ENCODE measurements around the gene EHD4.
A peak's percentile ranks its signal among the peaks of the same experiment; 100 is the strongest.

The EHD4 gene

DNA sequence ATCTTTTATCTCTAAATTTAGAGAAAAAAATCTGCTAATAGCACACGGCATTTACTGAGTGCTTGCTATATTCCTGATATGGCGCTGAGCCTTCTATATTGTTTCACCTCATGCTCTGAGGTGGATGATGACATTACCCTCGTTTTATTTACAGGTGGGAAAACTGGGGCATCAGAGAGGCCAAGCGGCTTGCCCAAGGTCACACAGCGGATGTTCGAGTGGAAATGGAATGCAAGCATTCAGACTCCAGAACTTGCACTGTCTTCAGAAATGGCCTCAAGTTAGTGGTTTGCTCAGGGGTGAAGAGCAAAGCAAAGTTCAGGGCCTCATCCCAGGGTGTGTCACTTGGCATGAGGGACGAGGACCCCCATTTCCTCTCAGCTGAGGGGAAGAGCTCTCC is 17.3 kb downstream of the EHD4 start:
- DNase-seq: no peak

DNA sequence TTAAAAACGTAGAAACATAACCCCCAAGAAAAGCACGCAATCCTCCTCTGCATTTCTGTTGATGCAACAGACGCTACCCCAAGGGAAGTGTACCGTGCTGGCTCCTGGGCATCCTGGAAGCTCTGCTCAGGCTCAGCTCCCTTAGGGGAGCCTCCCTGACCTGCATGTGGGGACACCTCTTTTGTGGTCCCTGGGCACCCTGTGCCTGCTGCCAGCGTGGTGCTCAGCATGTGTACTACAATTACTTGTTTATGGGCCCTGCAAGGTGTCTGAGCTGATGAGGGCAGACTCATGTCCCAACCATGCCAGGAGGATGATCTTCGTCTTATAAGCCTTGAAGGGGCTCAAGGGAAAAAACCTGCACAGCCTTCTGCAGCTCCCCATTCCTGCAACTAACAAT is 18.3 kb downstream of the EHD4 start:
- DNase-seq: no peak

GRCh38 chr15:41952013-41952563 is 20.3 kb downstream of the EHD4 start:
- no peak for DNase-seq

DNA sequence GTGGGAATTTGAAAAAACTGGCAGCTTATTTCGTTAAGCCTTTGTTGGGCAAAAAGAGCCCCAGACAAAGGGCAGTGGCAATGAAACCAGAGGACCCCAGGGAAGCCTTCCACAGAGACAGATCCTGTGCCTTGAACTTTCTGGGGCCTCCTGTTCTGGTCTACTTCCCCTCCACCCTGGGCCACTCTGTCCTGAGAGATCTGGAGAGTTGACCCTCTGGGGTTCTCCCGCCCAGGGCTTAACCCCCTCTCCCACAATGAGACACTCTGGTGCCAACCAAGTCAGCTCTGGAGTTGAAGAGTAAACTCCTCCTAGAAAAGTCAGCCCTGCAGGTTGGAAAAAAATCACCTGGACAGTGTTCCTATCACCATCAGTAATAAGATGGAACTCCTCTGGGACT is 20.8 kb downstream of the EHD4 start:
- no peak for DNase-seq

GRCh38 chr15:41950489-41950888 is 21.9 kb downstream of the EHD4 start:
- DNase-seq: no peak

DNA sequence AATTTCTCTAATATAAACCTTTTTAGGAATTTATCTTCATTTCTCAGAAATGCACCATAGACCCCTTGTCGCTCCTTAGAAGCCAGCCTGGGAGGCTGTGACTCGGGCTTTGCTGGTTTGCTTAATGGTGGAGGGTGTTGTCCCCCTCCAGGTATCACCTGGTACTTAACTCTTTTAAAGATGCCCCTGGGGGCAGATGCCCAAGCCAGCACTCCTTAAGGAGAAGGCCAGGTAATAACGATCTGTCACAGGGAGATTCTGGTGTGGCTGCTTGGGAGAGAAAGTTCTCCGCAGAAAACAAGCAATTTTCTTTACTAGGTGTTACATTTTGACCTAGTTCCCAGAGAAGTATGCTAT is 22.3 kb downstream of the EHD4 start:
- no peak for DNase-seq

DNA sequence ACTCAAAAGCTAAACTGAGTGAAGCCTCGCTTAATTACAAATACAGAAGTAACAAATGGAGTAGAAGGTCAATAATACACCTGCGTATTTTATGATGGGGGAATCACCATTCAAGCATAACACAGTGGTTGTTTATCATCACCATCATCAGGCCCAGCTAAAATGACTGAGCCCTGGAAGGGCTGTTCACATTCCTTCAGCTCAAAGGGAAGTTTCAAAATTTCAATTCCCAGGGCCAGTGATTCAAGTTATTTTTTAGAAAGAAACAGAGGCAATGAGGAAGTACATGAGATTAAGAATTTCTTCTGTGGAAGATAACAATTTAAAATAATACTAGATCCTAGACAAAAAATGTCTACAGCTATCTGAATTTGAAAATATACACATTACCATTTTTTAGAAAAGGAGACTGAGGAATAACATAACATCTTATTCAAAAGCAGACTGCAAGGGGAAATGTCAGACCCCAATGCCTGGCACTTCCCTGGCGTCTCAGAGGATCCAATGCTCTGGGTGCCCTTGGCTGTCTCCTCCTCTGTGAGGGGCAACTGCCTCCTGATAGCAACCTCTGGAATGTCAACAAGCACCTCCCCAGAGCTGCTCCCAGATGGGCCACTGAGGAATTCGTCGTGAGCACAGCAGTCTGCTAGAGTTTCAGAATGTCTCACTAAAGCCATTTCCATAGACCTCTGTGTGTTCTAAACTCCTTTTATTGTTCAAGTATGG is 22.8 kb downstream of the EHD4 start:
- DNase-seq: no peak

- no peak for DNase-seq
Measured at GRCh38 chr15:41948490-41948889, 23.9 kb downstream of the EHD4 start.

- no peak for DNase-seq
Measured at GRCh38 chr15:41946970-41947369, 25.4 kb downstream of the EHD4 start.

- no peak for DNase-seq
Measured at GRCh38 chr15:41945731-41946130, 26.6 kb downstream of the EHD4 start.

- no peak for DNase-seq
Measured at GRCh38 chr15:41945221-41945620, 27.1 kb downstream of the EHD4 start.

DNA sequence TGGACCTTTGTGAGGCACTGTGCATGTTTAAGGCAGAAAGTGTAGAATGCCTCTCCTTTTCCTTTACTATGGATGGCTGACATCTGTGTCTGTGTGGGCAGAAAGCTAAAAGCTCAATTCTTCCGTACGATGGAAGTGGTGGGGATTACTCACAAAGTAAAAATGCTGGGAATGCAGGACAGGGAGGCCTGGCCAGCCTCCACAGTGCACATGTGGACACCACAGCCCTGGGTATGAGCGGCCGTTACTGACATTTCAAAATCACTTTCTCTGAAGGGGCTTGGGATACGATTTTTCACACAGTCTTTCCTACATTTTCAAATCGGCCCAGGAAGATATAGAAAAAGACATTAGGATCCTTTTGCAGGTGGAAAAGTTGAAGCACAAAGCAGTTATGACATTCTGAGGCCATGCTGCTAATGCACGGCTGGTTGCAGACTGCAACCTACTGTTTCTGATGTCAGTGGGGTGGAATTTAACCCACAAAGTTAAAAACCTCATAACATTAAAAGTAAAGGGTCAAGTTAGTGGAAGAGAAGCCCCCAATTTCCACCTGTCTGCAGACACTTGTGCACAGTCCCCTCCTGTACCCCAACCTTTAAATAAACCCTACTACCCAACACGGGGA is 27.9 kb downstream of the EHD4 start:
- no peak for DNase-seq

- no peak for DNase-seq
Measured at GRCh38 chr15:41943543-41944312, 28.6 kb downstream of the EHD4 start.

GRCh38 chr15:41942886-41943285 is 29.5 kb downstream of the EHD4 start:
- no peak for DNase-seq

GRCh38 chr15:41941644-41942415 is 30.5 kb downstream of the EHD4 start:
- no peak for DNase-seq

DNA sequence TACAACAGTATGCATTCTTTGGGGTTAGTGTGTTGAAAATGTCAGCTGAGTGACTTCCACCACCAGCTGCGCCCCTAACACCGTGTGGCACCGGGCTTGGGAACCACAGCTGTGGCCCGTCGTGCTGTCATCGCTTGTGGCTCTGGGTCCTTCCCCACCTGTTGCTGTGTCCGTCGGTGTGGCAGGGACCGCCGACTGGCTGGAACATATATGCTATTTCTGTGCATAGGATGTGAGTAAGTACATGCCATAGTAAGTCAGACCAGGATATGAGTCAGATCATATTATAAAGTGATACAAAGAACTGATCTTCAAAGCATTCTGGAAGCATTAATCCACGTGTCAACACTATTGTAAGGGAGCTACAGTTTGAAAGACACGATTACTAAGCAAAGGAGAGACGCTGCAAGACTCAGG is 31.9 kb downstream of the EHD4 start:
- peak; percentile 60 for DNase-seq

DNA sequence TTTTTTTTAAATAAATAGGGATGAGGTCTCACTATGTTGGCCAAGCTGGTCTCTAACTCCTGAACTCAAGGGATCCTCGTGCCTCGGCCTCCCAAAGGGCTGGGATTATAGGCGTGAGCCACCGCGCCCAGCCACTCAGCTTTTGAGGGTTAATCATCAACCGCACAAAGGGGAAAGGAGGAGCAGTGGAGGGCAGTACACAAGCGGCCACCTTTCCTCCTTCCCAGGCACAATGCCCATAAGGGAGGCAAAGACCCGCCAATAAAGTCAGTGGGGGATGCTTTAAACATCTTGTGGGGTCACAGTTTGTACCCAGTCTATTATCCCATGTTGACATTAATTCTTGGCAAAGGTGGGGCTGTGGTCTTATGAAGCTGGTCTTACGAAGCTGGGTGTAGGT is 32.4 kb downstream of the EHD4 start:
- no peak for DNase-seq

- DNase-seq: no peak
Measured at GRCh38 chr15:41937568-41937923, 34.8 kb downstream of the EHD4 start.

- peak; percentile 67 for DNase-seq
Measured at GRCh38 chr15:41936649-41937567, 35.4 kb downstream of the EHD4 start.

- no peak for DNase-seq
Measured at GRCh38 chr15:41936155-41936554, 36.2 kb downstream of the EHD4 start.

GRCh38 chr15:41935566-41936020 is 36.8 kb downstream of the EHD4 start:
- DNase-seq: peak; percentile 37

GRCh38 chr15:41934843-41935242 is 37.5 kb downstream of the EHD4 start:
- peak; percentile 57 for DNase-seq
